HG03378 (cell line): ENCODE data around the gene SERPINH1.

Experiments
- ATAC-seq: cut with Tn5 transposase; IDR thresholded peaks from one replicate; pipeline ENCODE4 v1.9.1; 2021; ENCODE audit warnings: mild to moderate bottlenecking, moderate library complexity; ENCODE audit not compliant: unreplicated experiment

SERPINH1 gene

GRCh38 chr11:75554258-75555022 is 7.6 kb upstream of the SERPINH1 start:
- no peak for ATAC-seq

GRCh38 chr11:75555079-75555811 is 6.8 kb upstream of the SERPINH1 start:
- ATAC-seq = no peak

- ATAC-seq = no peak
Measured at GRCh38 chr11:75556275-75556674, 5.8 kb upstream of the SERPINH1 start.

- ATAC-seq = no peak
Measured at GRCh38 chr11:75557666-75558494, 4.2 kb upstream of the SERPINH1 start.

GRCh38 chr11:75558939-75559843 is 2.9 kb upstream of the SERPINH1 start:
- ATAC-seq = no peak

- ATAC-seq = no peak
Measured at GRCh38 chr11:75560644-75561043, 1.4 kb upstream of the SERPINH1 start.

GRCh38 chr11:75561426-75562047 is 516 bp upstream of the SERPINH1 start:
- ATAC-seq = no peak

- no peak for ATAC-seq
Measured at GRCh38 chr11:75562836-75563484, 907 bp downstream of the SERPINH1 start.

GRCh38 chr11:75563501-75563977 is 1.5 kb downstream of the SERPINH1 start:
- no peak for ATAC-seq

- no peak for ATAC-seq
Measured at GRCh38 chr11:75563978-75564552, 2.0 kb downstream of the SERPINH1 start.

GRCh38 chr11:75565221-75565814 is 3.3 kb downstream of the SERPINH1 start:
- ATAC-seq = no peak

GRCh38 chr11:75565916-75566762 is 4.1 kb downstream of the SERPINH1 start:
- no peak for ATAC-seq

- ATAC-seq = no peak
Measured at GRCh38 chr11:75566763-75567279, 4.8 kb downstream of the SERPINH1 start.

GRCh38 chr11:75567971-75568370 is 5.9 kb downstream of the SERPINH1 start:
- no peak for ATAC-seq

- no peak for ATAC-seq
Measured at GRCh38 chr11:75568616-75569219, 6.7 kb downstream of the SERPINH1 start.

- no peak for ATAC-seq
Measured at GRCh38 chr11:75570559-75571139, 8.6 kb downstream of the SERPINH1 start.

GRCh38 chr11:75571625-75572024 is 9.6 kb downstream of the SERPINH1 start:
- ATAC-seq = no peak
